ENCODE measurements around the gene TMEM135. TPM values are rescaled to one million over a fixed set of nuclear protein-coding genes. Genes with fewer than 3 reads are reported as not detected.

TMEM135 gene
- total RNA-seq, 3 donors from 2014 or later = 38.3 to 46.8 (median 43.2) TPM

DNA sequence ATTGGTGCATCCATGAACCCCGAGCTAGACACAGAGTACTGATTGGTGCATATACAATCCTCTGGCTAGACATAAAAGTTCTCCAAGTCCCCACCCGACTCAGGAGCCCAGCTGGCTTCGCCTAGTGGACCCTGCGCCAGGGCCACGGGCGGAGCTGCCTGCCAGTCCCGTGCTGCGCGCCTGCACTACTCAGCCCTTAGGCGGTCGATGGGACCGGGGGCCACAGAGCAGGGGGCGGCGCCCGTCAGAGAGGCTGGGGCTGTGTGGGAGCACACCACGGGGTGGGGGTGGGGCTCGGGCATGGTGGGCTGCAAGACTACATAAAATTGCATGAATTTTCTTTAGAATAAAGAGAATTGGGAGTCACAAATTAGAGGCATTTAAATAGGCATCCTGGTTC, 248.6 kb downstream of the TMEM135 start:
- TF ChIP-seq, protein P1, sequence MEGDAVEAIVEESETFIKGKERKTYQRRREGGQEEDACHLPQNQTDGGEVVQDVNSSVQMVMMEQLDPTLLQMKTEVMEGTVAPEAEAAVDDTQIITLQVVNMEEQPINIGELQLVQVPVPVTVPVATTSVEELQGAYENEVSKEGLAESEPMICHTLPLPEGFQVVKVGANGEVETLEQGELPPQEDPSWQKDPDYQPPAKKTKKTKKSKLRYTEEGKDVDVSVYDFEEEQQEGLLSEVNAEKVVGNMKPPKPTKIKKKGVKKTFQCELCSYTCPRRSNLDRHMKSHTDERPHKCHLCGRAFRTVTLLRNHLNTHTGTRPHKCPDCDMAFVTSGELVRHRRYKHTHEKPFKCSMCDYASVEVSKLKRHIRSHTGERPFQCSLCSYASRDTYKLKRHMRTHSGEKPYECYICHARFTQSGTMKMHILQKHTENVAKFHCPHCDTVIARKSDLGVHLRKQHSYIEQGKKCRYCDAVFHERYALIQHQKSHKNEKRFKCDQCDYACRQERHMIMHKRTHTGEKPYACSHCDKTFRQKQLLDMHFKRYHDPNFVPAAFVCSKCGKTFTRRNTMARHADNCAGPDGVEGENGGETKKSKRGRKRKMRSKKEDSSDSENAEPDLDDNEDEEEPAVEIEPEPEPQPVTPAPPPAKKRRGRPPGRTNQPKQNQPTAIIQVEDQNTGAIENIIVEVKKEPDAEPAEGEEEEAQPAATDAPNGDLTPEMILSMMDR (IDR thresholded peaks at IDR 0.05) = no peak
- TF ChIP-seq POLR2A (IDR thresholded peaks at IDR 0.05) (no peak), POLR2AphosphoS5 (IDR thresholded peaks at IDR 0.05) (no peak)
- no peak overlapping the region for H3K4me3 ChIP-seq
- no peaks in the 10 kb centered on the region for H3K9me3 ChIP-seq
- no peaks in the 10 kb centered on the region for H3K27me3 ChIP-seq
- H3K36me3 ChIP-seq = no peaks in the 10 kb centered on the region
- H3K27ac ChIP-seq = no peak overlapping the region
- no peak for DNase-seq (ENCODE audit: low spot score in 2 of 2)
- no peaks in the 10 kb centered on the region for H3K4me1 ChIP-seq
- intact Hi-C loops (cut with DNase I; ENCODE audit: low total_unique reads) = no loop called here

DNA sequence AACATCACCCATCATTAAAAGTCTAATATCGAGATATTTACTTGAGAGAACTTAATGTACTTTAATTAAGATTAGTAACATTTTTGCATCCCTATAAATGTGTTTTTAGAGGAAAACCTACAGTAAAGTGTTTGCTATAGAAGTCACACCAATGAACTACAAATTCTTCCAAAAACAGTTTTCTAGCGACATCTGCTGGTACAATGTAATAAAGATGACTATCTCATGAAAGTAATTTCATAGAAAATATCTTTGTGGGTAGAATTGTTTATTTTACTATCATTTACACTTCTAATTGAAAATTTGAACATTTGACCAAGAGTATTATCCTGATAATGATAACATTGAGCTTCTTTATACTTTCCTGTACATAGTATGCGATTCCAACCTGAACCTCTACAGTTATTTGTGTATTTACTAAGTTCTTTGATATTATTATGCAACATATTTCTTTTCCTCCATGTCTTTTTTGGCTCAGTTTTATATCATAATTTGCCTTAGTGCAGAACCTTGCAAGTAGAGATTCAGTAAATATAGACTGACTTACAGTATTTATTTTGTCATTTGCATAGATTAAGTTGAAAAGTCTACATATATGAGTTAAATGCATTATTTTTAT, 252.7 kb downstream of the TMEM135 start:
- no peaks in the 10 kb centered on the region for H3K4me1 ChIP-seq
- intact Hi-C loops (cut with DNase I; ENCODE audit: low total_unique reads) = loop anchor here (5.0 kb wide), 1 partner anchor 353 kb away; no protein-coding TSS in a partner anchor
- H3K27me3 ChIP-seq = no peaks in the 10 kb centered on the region
- H3K4me3 ChIP-seq = no peak overlapping the region
- no peak for TF ChIP-seq POLR2AphosphoS5 (IDR thresholded peaks at IDR 0.05)
- no peak for TF ChIP-seq POLR2A (IDR thresholded peaks at IDR 0.05)
- TF ChIP-seq, protein P1 (IDR thresholded peaks at IDR 0.05) = peak; percentile 22 to 75 (median 60)
- H3K36me3 ChIP-seq = no peaks in the 10 kb centered on the region
- no peaks in the 10 kb centered on the region for H3K9me3 ChIP-seq
- H3K27ac ChIP-seq = no peak overlapping the region
- DNase-seq (ENCODE audit: low spot score in 2 of 2) = no peak

DNA sequence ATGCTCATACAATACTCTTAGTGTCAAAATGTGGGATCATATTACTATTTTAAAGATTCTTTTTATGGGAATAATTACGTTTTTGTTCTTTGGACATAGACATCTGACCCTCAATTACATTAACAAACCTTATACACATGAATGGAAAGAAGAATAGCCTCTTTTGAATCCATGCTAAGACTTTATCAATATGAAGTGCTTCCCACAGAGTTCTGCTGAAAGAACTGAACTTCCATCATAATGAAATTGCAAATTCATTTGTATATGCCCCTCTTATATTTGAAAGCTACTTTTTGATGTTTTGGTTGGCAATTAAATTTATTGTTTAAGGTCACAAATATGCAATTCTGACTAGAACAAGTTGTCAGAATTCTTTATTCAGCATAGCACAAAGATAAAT, 254.9 kb downstream of the TMEM135 start:
- intact Hi-C loops (cut with DNase I; ENCODE audit: low total_unique reads) = loop anchor here (5.0 kb wide), 1 partner anchor 355 kb away; no protein-coding TSS in a partner anchor

DNA sequence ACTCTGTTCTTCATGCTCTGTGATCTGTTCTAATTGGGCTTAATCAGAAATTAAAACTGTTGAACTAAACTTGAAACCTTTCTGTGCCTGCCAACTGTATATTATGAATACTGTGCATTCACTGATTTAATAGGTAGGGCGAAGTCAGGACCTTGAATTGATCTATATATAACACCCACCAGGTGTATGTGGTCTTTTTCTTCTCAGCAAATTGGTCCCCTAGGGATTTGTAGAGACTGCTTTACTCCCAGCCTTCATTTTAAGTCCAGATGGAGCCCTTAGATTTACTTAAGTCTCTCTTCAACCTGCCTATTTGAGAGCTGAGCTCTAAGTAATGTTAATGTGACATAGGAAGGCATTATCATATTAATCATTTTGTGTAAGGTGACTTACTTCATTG, 257.5 kb downstream of the TMEM135 start:
- no peak for TF ChIP-seq POLR2AphosphoS5 (IDR thresholded peaks at IDR 0.05)
- TF ChIP-seq, protein P1 (IDR thresholded peaks at IDR 0.05) = no peak
- no peak for TF ChIP-seq POLR2A (IDR thresholded peaks at IDR 0.05)
- no peak for DNase-seq (ENCODE audit: low spot score in 2 of 2)
- H3K27ac ChIP-seq = no peak overlapping the region
- intact Hi-C loops (cut with DNase I; ENCODE audit: low total_unique reads) = no loop called here
- no peaks in the 10 kb centered on the region for H3K36me3 ChIP-seq
- no peaks in the 10 kb centered on the region for H3K4me1 ChIP-seq
- H3K9me3 ChIP-seq = no peaks in the 10 kb centered on the region
- H3K4me3 ChIP-seq = no peak overlapping the region
- H3K27me3 ChIP-seq = no peaks in the 10 kb centered on the region

More for the DNA sequence above, 254.9 kb downstream of the TMEM135 start:
- Histone ChIP-seq H3K36me3 (no peaks in the 10 kb centered on the region), H3K9me3 (no peaks in the 10 kb centered on the region), H3K4me1 (no peaks in the 10 kb centered on the region), H3K27me3 (no peaks in the 10 kb centered on the region), H3K27ac (no peak overlapping the region), H3K4me3 (no peak overlapping the region)
- no peak for TF ChIP-seq POLR2A (IDR thresholded peaks at IDR 0.05)
- TF ChIP-seq, protein P1 (IDR thresholded peaks at IDR 0.05) = no peak
- TF ChIP-seq POLR2AphosphoS5 (IDR thresholded peaks at IDR 0.05) = no peak
- DNase-seq (ENCODE audit: low spot score in 2 of 2) = no peak

DNA sequence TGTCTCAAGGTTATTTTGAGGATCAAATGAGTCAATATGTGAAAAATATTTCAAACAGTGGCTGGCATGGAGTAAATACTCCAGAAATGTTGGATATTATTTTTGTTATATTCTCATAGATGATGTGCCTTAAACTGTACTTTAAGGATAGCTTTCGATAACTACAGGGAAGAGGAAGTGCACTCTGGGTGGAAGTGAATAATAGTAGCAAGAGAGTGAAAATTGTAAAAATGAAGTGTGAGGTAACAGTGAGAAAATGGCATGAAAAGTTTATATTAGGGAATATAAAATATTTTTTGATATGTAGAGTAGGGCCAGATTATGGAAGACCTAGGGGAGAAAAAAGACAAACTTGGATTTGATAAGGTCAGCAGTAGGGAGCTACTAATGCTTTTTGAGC, 258.9 kb downstream of the TMEM135 start:
- Histone ChIP-seq H3K36me3 (no peaks in the 10 kb centered on the region), H3K4me1 (no peaks in the 10 kb centered on the region), H3K4me3 (no peak overlapping the region), H3K9me3 (no peaks in the 10 kb centered on the region), H3K27me3 (no peaks in the 10 kb centered on the region), H3K27ac (no peak overlapping the region)
- intact Hi-C loops (cut with DNase I; ENCODE audit: low total_unique reads) = no loop called here
- no peak for DNase-seq (ENCODE audit: low spot score in 2 of 2)
- TF ChIP-seq POLR2AphosphoS5 (IDR thresholded peaks at IDR 0.05) (no peak), POLR2A (IDR thresholded peaks at IDR 0.05) (no peak)
- TF ChIP-seq, protein P1 (IDR thresholded peaks at IDR 0.05) = no peak

Measured in breast epithelium (tissue), 4 donors.